MCF 10A (cell line): ENCODE results near the gene LYL1. TPM values are rescaled to one million over a fixed set of nuclear protein-coding genes. Genes with fewer than 3 reads are reported as not detected.

Experiments used
- BruUV-seq: library from RNA; stranded (reverse); fragments of 400-500 nt; replicated peaks from 2 replicates; lab custom pipeline; 2021; lab: Mats Ljungman, UMichigan
- CTCF ChIA-PET: fragments of 300-600 bp; sonication (Branson Sonifier 250); formaldehyde crosslinking; extraction: SDS; loops from one replicate; lab custom pipeline; 2021; ENCODE audit warnings: antibody characterized with exemption, inconsistent platforms; lab: Yijun Ruan, JAX
- POLR2A ChIA-PET: fragments of 300-600, 350-650 bp; sonication (Branson Sonifier 250); formaldehyde crosslinking; extraction: SDS; loops from one replicate; lab custom pipeline; 2020; ENCODE audit warnings: antibody characterized with exemption, inconsistent platforms; lab: Yijun Ruan, JAX
- DNase-seq: peaks from one replicate; pipeline ENCODE4 v3.0.0-alpha.2; 2018; ENCODE audit not compliant: unreplicated experiment
- H3K27ac Mint-ChIP-seq: one replicate; pipeline ENCODE4 v1.8.0; 2022; ENCODE audit warnings: mild to moderate bottlenecking, low read depth, mixed read lengths; ENCODE audit not compliant: unreplicated experiment
- H3K27me3 Mint-ChIP-seq: one replicate; pipeline ENCODE4 v1.8.0; 2022; ENCODE audit warnings: mixed read lengths; ENCODE audit not compliant: insufficient read depth, unreplicated experiment
- H3K36me3 Mint-ChIP-seq: one replicate; pipeline ENCODE4 v1.8.0; 2022; ENCODE audit warnings: mild to moderate bottlenecking, moderate library complexity, mixed read lengths; ENCODE audit not compliant: insufficient read depth, unreplicated experiment
- H3K4me1 Mint-ChIP-seq: one replicate; pipeline ENCODE4 v1.8.0; 2022; ENCODE audit warnings: mixed read lengths; ENCODE audit not compliant: insufficient read depth, unreplicated experiment
- H3K4me3 Mint-ChIP-seq: one replicate; pipeline ENCODE4 v1.8.0; 2022; ENCODE audit warnings: mild to moderate bottlenecking, moderate library complexity, mixed read lengths; ENCODE audit not compliant: unreplicated experiment
- H3K9me3 Mint-ChIP-seq: one replicate; pipeline ENCODE4 v1.8.0; 2022; ENCODE audit warnings: mixed read lengths; ENCODE audit not compliant: unreplicated experiment
- CTCF ChIP-seq: fragments of 200-600 bp; IDR thresholded peaks from one replicate; pipeline ENCODE4 v1.8.0; 2022; ENCODE audit warnings: antibody characterized with exemption, mild to moderate bottlenecking; ENCODE audit not compliant: unreplicated experiment
- intact Hi-C: fragments of 100-400 bp; cut with micrococcal nuclease; formaldehyde crosslinking; loops from 2 replicates; pipeline ENCODE4 v1.14.1; 2022
- total RNA-seq: library from RNA; stranded (reverse); gene quantifications from 2 replicates; pipeline ENCODE4 v1.2.3, GENCODE V29; 2022

The LYL1 gene
- total RNA-seq, 1 experiment from 2014 or later = not detected

GRCh38 chr19:13066226-13066625 lies 36.4 kb downstream of the LYL1 start:
- no peak for TF ChIP-seq CTCF
- DNase-seq = no peak
- ChIA-PET CTCF (interaction anchor here (1.2 to 2.4 kb wide), 2 partner anchors 28 to 89 kb away, joined by 3 to 13 read pairs; no protein-coding TSS in a partner anchor), POLR2A (no interaction called here)
- Mint-ChIP-seq H3K27ac (no peak overlapping the region), H3K27me3 (no peaks in the 10 kb centered on the region), H3K4me3 (no peak overlapping the region), H3K4me1 (peaks cover 1% of the 10 kb centered on the region), H3K36me3 (no peaks in the 10 kb centered on the region), H3K9me3 (no peaks in the 10 kb centered on the region)
- no TSS peak for BruUV-seq
- intact Hi-C loops = no loop called here

- no peak overlapping the region for H3K4me3 Mint-ChIP-seq
- H3K9me3 Mint-ChIP-seq = no peaks in the 10 kb centered on the region
- BruUV-seq = no TSS peak
- no peaks in the 10 kb centered on the region for H3K36me3 Mint-ChIP-seq
- peaks cover 7% of the 10 kb centered on the region for H3K4me1 Mint-ChIP-seq
- TF ChIP-seq CTCF = no peak
- no peak for DNase-seq
- no peak overlapping the region for H3K27ac Mint-ChIP-seq
- no peaks in the 10 kb centered on the region for H3K27me3 Mint-ChIP-seq
- ChIA-PET CTCF (interaction anchor here (0.8 to 13.3 kb wide), 5 partner anchors 18 to 99 kb away, joined by 3 to 334 read pairs (median 13); no protein-coding TSS in a partner anchor), POLR2A (interaction anchor here (0.6 kb wide), 1 partner anchor 51 kb away, joined by 3 read pairs; no protein-coding TSS in a partner anchor)
- intact Hi-C loops = loop anchor here (5.0 kb wide), 1 partner anchor 42 kb away; no protein-coding TSS in a partner anchor
Measured at GRCh38 chr19:13064092-13064489, 38.6 kb downstream of the LYL1 start.

DNA sequence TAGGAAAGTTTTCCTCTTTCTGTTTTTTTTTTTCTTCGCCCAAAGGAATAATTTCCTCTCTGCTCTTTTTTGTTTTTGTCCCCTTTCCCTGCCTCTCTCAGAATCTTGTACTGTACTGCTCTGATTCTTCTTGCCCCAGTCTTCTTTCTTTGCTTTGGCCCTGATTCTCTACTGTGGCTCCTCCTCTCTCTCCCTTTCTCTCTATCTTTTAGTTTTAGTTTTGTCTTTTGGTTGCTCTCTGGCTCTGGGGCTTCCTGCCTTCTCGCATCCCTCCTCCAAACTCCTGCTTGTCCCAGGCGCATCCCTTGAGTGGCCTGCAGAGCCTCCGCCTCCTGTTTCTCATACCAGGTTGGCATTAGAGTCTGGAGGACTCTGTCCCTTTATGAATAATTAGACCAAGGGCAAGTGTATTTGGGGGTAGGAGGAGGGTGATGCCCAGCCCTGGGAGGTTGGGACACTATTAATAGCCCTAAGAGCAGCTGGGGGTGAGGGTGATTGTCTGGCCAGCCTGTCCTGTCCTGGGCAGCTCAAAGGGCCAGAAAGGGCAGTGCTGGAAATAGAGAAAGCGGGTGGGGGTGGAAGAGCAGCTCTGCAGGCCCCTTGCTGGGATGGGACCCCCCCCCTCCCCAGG lies 39.1 kb downstream of the LYL1 start:
- H3K4me1 Mint-ChIP-seq = peaks cover 7% of the 10 kb centered on the region
- H3K9me3 Mint-ChIP-seq = no peaks in the 10 kb centered on the region
- no peaks in the 10 kb centered on the region for H3K27me3 Mint-ChIP-seq
- POLR2A ChIA-PET = interaction anchor here (0.6 kb wide), 1 partner anchor 50 kb away, joined by 3 read pairs; no protein-coding TSS in a partner anchor
- DNase-seq = no peak
- no peak overlapping the region for H3K4me3 Mint-ChIP-seq
- CTCF ChIA-PET = interaction anchor here (0.7 to 13.3 kb wide), 6 partner anchors 18 to 99 kb away, joined by 3 to 334 read pairs (median 12); no protein-coding TSS in a partner anchor
- intact Hi-C loops = loop anchor here (5.0 kb wide), 1 partner anchor 41 kb away; no protein-coding TSS in a partner anchor
- no peak overlapping the region for H3K27ac Mint-ChIP-seq
- TF ChIP-seq CTCF = no peak
- BruUV-seq = no TSS peak
- H3K36me3 Mint-ChIP-seq = no peaks in the 10 kb centered on the region

DNA sequence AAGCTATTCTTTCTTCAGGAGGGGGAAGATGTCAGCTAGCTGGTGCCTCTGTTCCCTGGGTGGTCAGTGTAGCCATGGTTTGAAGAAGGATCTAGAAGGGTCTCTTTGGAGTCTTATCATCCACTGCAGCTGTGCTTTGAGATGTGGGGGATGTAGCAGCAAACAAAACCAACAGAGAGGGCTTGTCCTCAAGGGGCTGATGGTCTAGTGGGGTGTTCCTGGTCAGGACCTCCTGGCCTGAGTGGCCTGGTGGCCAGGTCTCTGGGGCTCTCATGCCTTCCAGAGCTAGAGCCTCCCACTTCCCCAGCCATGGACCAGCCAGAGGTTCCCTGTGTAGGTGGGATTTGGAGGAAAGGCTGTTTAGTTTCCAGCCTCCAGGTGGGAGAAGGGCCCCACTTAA lies 40.3 kb downstream of the LYL1 start:
- intact Hi-C loops = loop anchor here (5.0 kb wide), 1 partner anchor 40 kb away; no protein-coding TSS in a partner anchor
- no peak for DNase-seq
- Mint-ChIP-seq H3K27me3 (no peaks in the 10 kb centered on the region), H3K9me3 (no peaks in the 10 kb centered on the region), H3K4me3 (no peak overlapping the region), H3K4me1 (peaks cover 7% of the 10 kb centered on the region), H3K27ac (no peak overlapping the region), H3K36me3 (no peaks in the 10 kb centered on the region)
- ChIA-PET POLR2A (no interaction called here), CTCF (interaction anchor here (0.6 to 13.3 kb wide), 24 partner anchors 9 to 1348 kb away, joined by 3 to 334 read pairs (median 15); no protein-coding TSS in a partner anchor)
- no TSS peak for BruUV-seq
- no peak for TF ChIP-seq CTCF
